Glomerular visceral epithelial cell (primary cell): ENCODE results near the gene DNAJB2.
"Not testable (repeated sequence)": the region's sequence is repeated elsewhere in the genome, so short reads cannot be mapped to it uniquely, and the experiment has no call there.

Experiments used
- DNase-seq: peaks from one replicate; pipeline ENCODE4 v3.0.0-alpha.2; 2016; ENCODE audit errors: extremely low spot score

The DNAJB2 gene

GRCh38 chr2:219258942-219259341 lies 20.2 kb upstream of the DNAJB2 start:
- DNase-seq = not testable (repeated sequence)

- no peak for DNase-seq
Observed at GRCh38 chr2:219261024-219261855, 17.9 kb upstream of the DNAJB2 start.

- no peak for DNase-seq
Observed at GRCh38 chr2:219266232-219266631, 12.9 kb upstream of the DNAJB2 start.

GRCh38 chr2:219266886-219267285 lies 12.3 kb upstream of the DNAJB2 start:
- no peak for DNase-seq

GRCh38 chr2:219268294-219268693 lies 10.9 kb upstream of the DNAJB2 start:
- no peak for DNase-seq

GRCh38 chr2:219269362-219270054 lies 9.7 kb upstream of the DNAJB2 start:
- peak; percentile 60 for DNase-seq

- no peak for DNase-seq
Observed at GRCh38 chr2:219270055-219270372, 9.2 kb upstream of the DNAJB2 start.

GRCh38 chr2:219271021-219271420 lies 8.1 kb upstream of the DNAJB2 start:
- DNase-seq = no peak

- peak; percentile 30 for DNase-seq
Observed at GRCh38 chr2:219272356-219272755, 6.8 kb upstream of the DNAJB2 start.

- DNase-seq = peak; percentile 54
Observed at GRCh38 chr2:219272995-219273394, 6.2 kb upstream of the DNAJB2 start.

- DNase-seq = peak; percentile 91
Observed at GRCh38 chr2:219273937-219274336, 5.2 kb upstream of the DNAJB2 start.

GRCh38 chr2:219274361-219274921 lies 4.7 kb upstream of the DNAJB2 start:
- peak; percentile 91 for DNase-seq

GRCh38 chr2:219277703-219278654 lies 1.2 kb upstream of the DNAJB2 start:
- DNase-seq = peak; percentile 84

GRCh38 chr2:219278655-219279150 lies 463 bp upstream of the DNAJB2 start:
- no peak for DNase-seq

- DNase-seq = no peak
Observed at GRCh38 chr2:219279916-219280516, 850 bp downstream of the DNAJB2 start.

- DNase-seq = no peak
Observed at GRCh38 chr2:219280651-219281050, 1.5 kb downstream of the DNAJB2 start.

- DNase-seq = no peak
Observed at GRCh38 chr2:219281588-219281987, 2.4 kb downstream of the DNAJB2 start.

- DNase-seq = no peak
Observed at GRCh38 chr2:219282375-219282774, 3.2 kb downstream of the DNAJB2 start.

GRCh38 chr2:219282943-219283581 lies 3.9 kb downstream of the DNAJB2 start:
- no peak for DNase-seq

GRCh38 chr2:219284501-219285372 lies 5.6 kb downstream of the DNAJB2 start:
- no peak for DNase-seq
